Prostate gland (tissue), 2 donors: Measurements from ENCODE around the gene KDM8.

Experiments used
- CTCF ChIP-seq, 4 experiments: fragments of 200-600 bp in 2 of 4; fragments of 450-650 bp in 2 of 4; sonication (generic) in 2 of 4; IDR thresholded peaks; 1 replicate in 3 of 4; 2 replicates in 1 of 4; pipeline ENCODE4 v1.5.1; 2016 to 2019; ENCODE audit warnings: antibody characterized with exemption in 4 of 4, mild to moderate bottlenecking in 2 of 4, moderate library complexity in 2 of 4
- POLR2AphosphoS5 ChIP-seq: sonication (generic); formaldehyde crosslinking; IDR thresholded peaks from one replicate; pipeline ENCODE4 v1.6.1; 2017; ENCODE audit warnings: antibody characterized with exemption

- TF ChIP-seq CTCF (IDR thresholded peaks at IDR 0.05) (no peak), POLR2AphosphoS5 (no peak)
Observed at GRCh38 chr16:27210174-27210573, 6.8 kb downstream of the KDM8 start.
